ENCODE measurements around the gene RASL10A.
"Not testable (repeated sequence)": the region's sequence is repeated elsewhere in the genome, so short reads cannot be mapped to it uniquely, and the experiment has no call there.

Gene RASL10A, protein sequence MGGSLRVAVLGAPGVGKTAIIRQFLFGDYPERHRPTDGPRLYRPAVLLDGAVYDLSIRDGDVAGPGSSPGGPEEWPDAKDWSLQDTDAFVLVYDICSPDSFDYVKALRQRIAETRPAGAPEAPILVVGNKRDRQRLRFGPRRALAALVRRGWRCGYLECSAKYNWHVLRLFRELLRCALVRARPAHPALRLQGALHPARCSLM

DNA sequence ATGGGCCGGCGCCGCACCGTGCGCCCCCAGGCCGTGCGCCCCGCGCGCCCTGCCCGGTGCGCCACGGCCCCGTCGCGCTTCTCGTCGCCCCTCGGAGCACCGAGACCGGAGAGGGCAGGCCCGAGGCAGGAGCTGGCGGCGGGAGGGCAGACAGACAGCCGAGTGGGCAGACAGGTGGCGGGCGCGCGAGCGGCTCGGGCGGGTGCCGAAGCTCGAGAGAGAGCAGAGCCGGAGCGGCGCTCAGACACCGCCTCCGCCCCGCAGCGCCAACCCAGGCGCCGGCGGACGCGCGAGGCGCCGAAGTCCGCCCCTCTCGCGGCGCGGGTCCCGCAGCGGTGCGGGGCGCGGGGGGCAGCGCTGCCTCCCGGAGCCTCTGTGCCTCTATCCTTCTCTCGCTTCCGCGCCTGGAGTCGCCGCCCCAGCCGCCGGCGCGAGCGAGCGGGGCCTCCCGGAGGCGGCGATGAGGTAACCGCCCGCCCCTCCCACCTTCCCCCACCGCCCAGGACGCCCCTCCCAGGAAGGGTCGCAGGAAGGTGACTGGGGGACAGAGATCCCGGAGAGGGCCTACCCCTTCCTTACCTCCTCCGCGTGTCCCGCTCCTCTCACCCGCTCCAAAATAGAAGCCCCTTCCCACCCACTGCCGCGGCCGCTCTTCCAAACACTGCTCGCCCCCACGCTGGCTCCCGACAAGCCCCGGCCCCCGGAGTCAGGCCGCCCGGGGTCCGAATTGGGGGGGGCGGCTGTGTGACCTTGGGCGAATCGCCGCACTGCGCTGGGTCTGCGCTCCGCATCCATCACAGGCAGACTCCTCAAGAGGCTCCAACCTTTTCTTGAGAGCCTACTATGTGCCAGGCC is at the start of gene RASL10A:
RASL10A (minus strand) TSS at position 412 of the 855 bp plus-strand sequence. CDS start 451 bp downstream, outside the sequence.
- DNase-seq (ENCODE audit: low spot score): no peak

DNA sequence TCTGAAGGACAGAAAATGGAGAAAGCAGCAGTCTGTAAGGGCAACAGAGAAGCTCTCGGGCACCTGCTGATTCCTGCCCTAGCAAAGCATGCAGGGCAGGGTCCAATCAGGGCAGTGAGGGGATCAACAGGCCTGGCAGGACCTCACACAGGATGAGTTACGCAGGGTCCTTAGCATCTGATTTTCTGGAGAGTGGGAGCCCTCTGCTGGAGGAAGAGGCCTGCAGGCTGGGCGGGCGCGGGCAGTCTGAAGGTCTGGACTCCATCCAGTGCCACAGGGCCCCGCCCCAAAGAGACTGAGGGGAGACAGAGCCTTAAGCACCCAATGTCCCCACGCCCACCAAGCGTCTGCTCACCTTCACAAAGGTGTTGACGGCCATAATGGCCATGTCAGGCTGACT is 44.0 kb upstream of the RASL10A start:
- DNase-seq (ENCODE audit: low spot score): no peak

DNA sequence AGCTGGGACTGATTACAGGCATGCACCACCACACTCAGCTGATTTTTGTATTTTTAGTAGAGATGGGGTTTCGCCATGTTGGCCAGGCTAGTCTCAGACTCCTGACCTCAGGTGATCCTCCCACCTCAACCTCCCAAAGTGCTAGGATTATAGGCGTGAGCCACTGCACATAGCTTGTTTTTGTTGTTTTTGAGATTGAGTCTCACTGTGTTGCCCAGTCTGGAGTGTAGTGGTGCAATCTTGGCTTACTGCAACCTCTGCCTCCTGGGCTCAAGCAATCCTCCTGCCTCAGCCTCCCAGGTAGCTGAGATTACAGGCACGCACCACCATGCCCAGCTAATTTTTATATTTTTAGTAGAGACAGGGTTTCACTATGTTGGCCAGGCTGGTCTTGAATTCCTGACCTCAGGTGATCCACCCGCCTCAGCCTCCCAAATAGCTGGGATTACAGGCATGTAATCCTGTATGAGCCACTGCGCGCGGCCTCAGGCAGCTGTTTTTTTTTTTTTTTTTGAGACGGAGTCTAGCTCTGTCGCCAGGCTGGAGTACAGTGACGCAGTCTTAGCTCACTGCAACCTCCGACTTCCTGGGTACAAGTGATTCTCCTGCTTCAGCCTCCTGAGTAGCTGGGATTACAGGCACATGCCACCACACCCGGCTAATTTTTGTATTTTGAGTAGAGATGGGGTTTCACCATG is 41.8 kb upstream of the RASL10A start:
- not testable (repeated sequence) for DNase-seq (ENCODE audit: low spot score)

DNA sequence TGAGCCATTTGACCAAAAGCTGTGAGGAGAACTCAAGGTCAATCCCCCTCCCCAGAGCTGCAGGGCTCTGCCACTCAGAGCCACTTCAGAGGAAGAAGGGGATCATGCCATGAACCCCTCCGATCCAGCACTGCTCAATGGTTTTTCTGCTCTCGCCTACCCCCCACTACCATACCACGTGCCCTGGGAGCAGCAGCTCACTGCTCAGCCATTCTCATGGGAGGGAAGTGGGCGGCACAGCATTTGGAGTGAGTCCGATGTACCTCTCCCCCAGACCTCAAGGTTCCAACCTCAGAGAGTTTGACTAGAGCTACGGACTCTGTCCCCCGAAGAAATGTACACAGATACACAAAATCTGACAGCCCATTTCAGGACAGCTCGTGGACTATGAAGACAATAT is 38.4 kb upstream of the RASL10A start:
- no peak for DNase-seq (ENCODE audit: low spot score)

DNA sequence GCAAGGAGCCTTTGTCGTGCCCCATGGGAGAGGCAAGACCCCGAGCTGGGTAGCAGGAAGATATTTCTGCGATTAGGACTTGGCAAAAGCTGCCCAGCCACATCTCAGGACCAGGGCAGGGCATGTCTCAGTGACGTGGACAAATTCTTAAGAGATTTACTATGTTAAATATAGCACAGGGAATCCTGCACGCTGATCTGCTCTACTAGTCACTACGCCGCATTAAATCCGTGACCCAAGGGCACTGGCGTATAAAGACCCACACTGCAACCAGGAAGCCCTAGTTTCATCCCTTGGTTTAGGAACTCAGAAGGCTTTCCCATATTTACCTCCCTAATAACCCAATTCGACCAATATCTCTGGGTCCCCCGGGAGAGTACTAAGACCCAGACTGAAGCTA is 37.8 kb upstream of the RASL10A start:
- DNase-seq (ENCODE audit: low spot score): no peak

DNA sequence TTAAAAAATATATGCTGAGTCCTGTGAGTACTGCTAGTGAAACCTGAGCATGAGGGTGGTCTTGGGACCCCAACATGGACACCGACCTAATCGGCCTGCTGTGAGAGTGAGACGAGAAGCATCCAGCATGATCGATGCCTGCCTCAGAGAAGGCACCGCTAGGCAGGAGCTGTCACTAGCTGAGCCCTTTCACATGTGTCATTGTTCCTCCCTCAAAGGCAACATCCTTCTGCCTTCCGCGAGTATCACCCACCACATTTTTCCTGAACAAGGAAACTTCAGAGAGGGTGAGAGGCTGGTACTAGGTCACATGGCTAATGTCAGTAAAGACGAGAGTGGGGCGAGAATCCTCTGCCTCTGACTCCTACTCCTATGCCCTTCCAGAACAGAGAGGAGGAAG is 37.3 kb upstream of the RASL10A start:
- DNase-seq (ENCODE audit: low spot score): peak; percentile 78

DNA sequence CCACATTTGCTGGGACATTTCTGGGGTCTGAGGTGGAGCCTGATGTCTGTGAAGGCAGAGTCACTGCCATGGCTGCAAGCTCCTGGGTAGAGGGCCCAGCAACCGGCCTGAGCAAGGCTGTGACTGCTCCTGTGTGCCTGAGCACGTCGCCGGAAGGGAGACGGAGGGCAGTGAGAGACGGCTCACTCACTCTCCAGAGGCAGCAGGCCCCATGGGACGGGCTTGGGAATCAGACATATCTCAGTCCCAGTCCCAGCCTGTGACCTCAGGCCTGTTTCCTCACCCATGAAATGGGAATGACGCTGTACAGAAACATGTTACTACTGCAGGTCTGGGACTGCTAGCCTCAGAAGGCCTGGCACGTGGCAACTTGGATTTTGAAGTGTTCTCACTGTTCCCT is 36.4 kb upstream of the RASL10A start:
- DNase-seq (ENCODE audit: low spot score): no peak

DNA sequence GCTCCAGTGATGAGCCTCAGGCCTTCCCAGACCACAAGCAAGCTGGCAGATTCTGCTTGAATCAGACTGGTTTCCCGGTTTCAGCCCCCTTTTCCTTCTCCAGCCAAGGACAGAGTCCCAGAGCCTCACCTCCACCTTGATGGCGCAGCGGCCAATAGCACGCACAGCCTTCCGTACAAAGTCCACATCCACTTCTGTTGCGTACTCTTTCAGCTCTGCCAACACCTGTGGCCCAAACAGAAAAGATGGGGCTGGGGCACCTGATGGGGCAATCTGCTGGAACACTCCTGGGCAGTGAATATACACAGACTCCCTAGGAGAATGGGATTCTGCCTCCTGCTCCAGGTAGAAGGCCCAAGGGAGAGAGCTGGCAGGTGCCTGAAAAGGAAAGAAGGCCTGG is 35.5 kb upstream of the RASL10A start:
- DNase-seq (ENCODE audit: low spot score): no peak

DNA sequence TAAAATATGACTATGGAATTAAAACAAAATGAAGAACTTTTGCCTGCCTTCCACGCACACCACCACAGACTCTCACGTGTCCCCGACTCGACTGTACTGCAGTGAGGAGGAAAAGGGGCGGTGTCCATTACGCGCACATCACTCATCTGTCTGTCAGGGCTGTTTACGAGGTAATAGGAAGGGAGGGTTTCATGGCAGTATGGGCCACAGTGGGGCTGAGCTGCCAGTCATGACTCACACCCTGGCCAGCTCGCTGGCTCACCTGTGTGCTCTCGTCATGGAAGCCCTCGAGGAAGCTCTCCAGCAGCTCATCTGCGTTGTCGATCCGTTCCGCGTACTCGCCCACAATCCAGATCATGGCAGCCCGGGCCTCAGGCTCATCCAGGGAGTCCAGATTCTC is 33.5 kb upstream of the RASL10A start:
- no peak for DNase-seq (ENCODE audit: low spot score)

DNA sequence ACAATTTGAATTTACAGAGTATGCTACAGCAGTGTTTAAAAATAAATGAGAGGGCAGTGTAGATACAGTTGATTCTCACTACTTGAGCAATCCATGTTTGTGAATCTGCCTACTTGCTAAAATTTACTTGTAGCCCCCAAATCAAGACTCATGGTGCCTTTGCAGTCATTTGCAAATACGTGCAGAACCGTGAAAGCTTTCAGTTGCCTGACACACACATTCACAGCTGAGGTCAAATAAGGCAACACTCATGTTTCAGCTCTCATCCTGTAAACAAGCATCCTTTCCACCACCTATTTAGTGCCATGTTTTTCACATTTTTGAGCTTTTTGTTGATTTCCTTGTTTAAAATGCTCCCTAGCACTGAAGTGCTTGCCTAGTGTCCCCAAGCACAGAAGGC is 32.5 kb upstream of the RASL10A start:
- no peak for DNase-seq (ENCODE audit: low spot score)

DNA sequence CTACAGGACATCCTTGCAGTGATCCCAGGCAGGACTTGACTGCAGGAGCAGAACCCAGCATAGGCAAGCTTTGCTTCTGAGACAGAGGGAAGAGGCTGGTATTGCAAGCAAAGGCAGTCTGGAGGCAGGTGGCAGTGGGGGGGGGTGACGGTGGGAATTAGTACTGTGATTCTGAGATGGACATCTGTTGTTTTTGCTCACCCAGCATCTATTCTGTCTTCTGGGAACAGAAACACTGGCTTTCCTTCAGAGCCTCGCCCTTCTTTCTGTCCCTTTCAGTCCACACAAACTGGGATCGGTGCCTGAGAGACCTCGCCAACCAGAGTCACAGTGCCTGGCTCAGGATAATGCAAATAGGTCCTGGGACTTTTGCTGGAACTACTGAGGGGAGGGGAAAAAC is 31.2 kb upstream of the RASL10A start:
- peak; percentile 75 for DNase-seq (ENCODE audit: low spot score)

DNA sequence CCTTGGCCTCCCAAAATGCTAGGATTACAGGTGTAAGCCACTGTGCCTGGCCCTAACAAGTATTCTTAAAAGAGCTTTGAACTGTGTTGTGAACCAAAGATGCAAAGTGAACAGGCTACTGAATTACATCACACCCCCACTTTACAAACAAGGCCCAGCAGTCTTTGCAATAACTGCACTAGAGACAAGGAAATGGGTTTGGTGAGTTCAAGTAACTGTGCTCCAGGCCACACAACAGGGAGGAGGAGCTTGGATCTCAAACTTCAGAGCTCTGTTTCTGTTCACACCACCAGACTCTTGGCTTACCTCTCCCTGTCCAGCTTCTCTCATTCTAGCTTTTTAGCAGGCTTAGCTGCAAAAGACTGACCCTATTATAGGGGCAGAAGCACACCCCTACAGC is 30.4 kb upstream of the RASL10A start:
- DNase-seq (ENCODE audit: low spot score): no peak

DNA sequence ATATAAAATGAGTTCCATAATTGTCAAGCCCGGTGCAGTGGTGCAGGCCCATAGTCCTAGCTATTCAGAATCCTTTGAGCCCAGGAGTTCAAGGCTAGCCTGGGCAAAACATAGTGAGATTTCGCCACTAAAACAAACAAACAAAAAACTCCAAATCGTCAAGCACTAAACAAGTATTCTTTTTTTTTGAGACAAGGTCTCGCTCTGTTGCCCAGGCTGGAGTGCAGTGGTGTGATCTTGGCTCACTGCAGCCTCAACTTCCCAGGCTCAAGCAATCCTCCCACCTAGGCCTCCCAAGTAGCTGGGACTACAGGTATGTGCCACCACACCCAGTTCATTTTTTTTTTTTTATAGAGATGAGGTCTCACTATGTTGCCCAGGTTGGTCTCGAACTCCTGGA is 29.4 kb upstream of the RASL10A start:
- not testable (repeated sequence) for DNase-seq (ENCODE audit: low spot score)

DNA sequence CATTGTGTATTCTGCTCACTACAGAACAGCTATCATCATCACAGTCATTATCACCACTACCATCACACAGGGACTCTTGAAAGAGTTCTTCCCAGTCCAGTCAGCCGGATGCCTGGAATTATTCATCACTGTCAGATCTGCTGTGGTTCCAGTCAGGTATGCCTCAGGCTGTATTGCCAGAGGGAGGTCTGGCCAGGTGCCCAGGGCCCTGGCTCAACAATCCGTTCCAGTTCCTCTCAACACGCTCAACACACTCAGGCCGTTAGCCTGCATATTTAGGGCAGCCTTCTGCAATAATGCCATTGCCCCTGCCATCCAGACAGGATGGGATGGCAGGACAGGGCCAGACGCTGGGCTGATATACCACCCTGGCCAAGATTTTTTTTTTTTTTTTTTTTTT is 28.6 kb upstream of the RASL10A start:
- DNase-seq (ENCODE audit: low spot score): no peak

DNA sequence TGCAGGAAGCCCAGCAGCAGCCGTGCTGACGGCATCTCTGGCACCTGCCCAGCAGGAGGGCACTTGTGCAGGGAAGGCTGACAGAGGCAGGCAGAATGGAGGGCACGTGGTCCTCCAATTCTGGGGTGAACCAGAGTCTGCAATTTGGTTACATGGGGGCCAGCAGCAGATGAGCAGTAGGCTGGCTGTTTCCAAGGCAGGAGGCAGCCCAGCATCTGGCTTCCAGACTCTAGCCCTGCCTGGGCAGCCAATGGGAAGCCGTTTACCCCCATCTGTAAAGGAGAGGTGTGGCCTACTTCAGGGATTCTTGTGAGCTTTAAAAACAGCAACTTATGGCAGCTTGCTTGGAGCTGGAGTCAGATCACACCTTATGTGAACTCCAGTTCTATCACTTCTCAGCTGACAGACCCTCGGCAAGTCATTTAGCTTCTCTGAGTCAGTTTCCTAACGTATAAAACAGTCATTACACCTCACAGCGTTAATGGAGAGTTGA is 27.9 kb upstream of the RASL10A start:
- no peak for DNase-seq (ENCODE audit: low spot score)

DNA sequence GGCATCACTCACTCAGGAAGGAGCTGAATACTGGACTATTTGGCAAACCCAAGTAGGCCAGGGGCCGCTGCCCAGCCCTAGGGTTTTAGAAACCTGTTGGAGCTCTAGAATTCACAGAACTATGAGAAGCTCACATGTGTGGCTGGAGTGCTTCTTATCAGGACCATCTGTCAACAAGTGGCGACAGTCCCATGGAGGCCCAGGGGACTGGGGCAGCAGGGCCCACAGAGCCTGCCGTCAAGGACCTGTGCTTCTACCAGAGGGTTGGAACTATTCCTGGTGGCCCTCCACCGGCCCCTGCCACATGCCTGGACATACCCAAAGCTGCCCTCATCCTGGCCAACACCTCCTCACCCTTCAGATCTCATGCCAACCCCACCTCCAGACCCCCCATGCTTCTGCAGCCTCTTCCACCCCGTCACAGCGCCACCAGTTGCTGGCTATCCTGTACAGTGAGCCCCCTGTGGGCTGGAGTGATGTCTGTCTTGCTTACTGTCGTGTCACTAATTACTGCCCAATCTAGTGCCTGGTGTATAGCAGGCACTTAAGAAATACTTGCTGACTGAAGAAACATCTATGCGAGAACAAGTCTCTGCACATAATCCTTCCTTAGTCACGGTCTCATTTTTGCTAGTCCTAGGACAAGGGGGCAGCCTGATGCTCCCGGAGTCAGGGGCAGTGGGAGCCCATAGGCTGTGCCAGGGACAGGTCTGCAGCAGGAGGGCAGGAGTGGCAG is 27.2 kb upstream of the RASL10A start:
- DNase-seq (ENCODE audit: low spot score): no peak

DNA sequence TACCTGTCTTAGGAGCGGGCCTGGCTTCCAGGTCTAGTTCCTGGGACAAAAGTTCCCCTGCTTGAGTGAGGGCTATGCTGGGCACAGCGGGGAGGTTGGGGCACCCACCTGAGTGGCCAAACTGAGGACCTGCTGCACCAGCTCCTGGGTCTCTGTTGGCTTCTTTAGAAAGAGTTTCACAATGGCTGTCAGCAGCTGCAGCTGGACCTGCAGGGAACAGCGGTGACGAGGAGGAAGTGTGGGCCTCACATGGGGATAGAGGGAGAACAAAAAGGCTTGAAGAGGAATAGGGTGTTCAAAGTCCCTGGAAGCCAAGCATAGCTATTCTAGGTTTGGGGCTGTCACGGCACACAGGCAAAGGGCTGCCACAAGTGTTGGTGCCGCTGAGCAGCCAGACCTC is 26.7 kb upstream of the RASL10A start:
- DNase-seq (ENCODE audit: low spot score): no peak

DNA sequence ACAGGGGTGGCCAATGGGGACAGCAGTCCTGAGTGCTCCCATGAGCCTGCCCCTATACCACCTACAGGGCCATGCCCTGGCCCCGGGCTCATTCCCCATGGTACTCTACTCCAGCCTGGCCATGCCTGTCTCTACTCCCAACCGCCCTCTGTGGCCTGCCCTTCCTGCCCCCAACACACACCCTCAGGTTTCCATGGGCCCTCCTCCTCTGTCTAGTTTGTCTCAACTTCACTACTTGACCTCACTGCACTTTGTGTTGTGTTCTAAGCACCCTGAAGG is 26.3 kb upstream of the RASL10A start:
- DNase-seq (ENCODE audit: low spot score): no peak

DNA sequence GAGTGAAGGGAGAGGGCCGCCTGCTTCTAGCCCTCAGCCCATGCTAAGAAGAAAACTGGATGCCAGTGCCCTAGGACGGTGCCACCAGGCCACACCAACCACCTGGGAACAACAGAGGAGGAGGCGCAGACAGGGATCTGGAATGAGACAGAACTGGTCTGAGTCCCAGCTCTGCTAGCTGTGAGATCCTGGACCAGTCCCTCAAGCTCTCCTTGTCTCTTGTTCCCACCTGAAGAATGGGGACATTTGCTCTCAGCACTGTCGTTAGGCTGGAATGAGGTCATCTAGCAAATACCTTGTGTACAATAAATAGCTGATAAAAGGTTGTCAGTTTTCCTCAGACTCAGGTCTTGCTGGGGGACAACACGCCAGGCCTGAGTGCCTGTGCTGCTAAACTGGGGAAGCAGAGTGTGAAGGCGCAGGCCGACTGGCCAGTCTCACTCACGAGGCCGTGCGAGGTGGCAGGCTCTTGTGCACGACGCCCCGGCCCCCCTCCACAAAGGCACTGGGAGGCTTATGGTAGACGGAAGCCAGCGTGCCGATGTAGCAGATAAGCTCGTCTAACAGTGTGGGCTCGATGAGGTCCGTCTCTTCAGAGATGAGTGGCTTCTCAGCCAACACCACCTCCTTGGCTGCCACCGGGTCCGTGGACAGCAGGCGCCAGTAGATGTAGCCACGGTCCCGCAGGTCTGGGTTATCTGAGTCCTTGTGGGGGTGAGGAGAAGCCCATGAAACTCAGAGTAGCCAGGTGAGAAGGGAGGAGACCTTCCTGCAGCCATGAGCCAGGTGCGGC is 25.8 kb upstream of the RASL10A start:
- no peak for DNase-seq (ENCODE audit: low spot score)

DNA sequence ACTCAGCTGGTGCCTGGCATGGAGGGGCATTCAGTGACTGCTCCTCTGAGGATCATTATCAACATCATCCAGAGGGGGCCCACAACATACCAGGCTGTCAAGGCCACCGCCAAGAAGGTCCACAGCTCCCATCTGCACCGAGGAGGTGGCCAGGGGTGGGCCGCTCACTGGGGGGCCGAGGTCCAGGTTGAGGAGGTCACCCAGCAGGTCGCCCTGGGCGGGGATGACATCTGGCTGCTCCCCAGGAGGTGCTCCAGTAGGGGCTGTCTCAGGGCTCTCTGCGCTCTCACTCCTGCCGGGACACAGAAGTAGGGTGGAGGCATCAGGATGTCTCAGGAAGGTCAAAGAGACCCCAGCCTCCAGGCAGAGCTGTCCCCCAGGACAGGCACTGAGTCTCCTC is 25.1 kb upstream of the RASL10A start:
- no peak for DNase-seq (ENCODE audit: low spot score)

DNA sequence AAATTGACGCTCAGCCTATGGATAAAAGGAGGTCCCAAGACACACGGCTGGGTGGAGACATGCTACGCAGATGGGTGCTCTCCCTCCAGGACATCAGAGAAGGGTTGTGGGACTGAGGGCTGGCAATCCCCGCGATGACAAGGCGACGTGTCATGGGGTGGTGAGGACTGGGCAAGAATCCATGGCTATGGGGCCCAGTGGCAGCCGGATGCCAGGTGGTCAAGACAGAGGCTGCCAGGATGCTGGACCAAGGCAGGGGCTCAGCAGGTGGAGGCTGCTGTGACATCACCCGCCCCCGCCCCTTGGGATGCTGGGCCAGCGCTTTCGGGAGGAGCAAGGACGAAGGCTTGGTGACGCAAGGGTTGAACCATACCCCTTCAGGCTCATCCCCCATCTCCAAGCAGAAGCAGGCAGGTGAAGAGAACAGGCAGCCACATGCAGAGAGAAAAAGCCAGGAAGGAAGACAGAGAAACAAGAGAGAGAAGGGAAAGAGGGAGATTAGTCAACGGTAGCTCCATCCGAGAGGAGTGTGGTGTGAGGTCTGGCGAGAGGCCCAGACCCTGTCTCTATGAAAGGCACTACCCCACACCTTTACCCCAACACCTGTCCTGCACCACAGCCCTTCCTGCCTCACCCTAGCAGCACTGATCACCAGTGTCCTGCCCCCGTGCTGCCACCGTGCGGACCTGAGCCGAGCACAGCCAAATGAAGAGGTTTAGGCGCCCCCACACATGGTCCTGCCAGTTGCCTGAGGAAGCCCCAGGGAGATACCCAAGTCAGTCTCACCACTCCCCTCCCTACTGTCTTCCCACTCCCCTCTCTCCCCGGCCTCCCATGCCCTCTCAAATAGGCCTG is 24.1 kb upstream of the RASL10A start:
- no peak for DNase-seq (ENCODE audit: low spot score)

All from putamen (tissue), 1 donor.